Measurements from ENCODE around the gene HSD3B7.
A peak's percentile ranks its signal among the peaks of the same experiment; 100 is the strongest.
"Not testable (repeated sequence)": the region's sequence is repeated elsewhere in the genome, so short reads cannot be mapped to it uniquely, and the experiment has no call there.

Gene HSD3B7

GRCh38 chr16:31009894-31010584, 25.0 kb downstream of the HSD3B7 start:
- ATAC-seq, result peak; percentile 50
- TF ChIP-seq ZC3H10 (CRISPR knock-in tag; IDR thresholded peaks at IDR 0.05), result no peak
- no peak for TF ChIP-seq ZFP3 (CRISPR knock-in tag; IDR thresholded peaks at IDR 0.05)
- TF ChIP-seq OSR1 (CRISPR knock-in tag; IDR thresholded peaks at IDR 0.05), result no peak
- no peak for TF ChIP-seq CSDC2 (CRISPR knock-in tag; IDR thresholded peaks at IDR 0.05)
- TF ChIP-seq, protein P1, sequence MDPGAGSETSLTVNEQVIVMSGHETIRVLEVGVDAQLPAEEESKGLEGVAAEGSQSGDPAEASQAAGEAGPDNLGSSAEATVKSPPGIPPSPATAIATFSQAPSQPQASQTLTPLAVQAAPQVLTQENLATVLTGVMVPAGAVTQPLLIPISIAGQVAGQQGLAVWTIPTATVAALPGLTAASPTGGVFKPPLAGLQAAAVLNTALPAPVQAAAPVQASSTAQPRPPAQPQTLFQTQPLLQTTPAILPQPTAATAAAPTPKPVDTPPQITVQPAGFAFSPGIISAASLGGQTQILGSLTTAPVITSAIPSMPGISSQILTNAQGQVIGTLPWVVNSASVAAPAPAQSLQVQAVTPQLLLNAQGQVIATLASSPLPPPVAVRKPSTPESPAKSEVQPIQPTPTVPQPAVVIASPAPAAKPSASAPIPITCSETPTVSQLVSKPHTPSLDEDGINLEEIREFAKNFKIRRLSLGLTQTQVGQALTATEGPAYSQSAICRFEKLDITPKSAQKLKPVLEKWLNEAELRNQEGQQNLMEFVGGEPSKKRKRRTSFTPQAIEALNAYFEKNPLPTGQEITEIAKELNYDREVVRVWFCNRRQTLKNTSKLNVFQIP (CRISPR knock-in tag; IDR thresholded peaks at IDR 0.05; ENCODE audit: borderline replicate concordance, low read depth), result no peak
- no peak for TF ChIP-seq BACH2 (CRISPR knock-in tag; IDR thresholded peaks at IDR 0.05; ENCODE audit: borderline replicate concordance)
- TF ChIP-seq SNAI2 (CRISPR knock-in tag; IDR thresholded peaks at IDR 0.05), result no peak
- TF ChIP-seq ZFP30 (CRISPR knock-in tag; IDR thresholded peaks at IDR 0.05), result no peak
- TF ChIP-seq TCF4 (CRISPR knock-in tag; IDR thresholded peaks at IDR 0.05; ENCODE audit: borderline replicate concordance), result no peak
- no peak for TF ChIP-seq PPARA (CRISPR knock-in tag; IDR thresholded peaks at IDR 0.05; ENCODE audit: borderline replicate concordance)
- no peak for TF ChIP-seq TOX (CRISPR knock-in tag; IDR thresholded peaks at IDR 0.05; ENCODE audit: borderline replicate concordance)
- TF ChIP-seq ARNTL (CRISPR knock-in tag; IDR thresholded peaks at IDR 0.05; ENCODE audit: borderline replicate concordance, low read depth), result no peak
- TF ChIP-seq ZNF8 (CRISPR knock-in tag; IDR thresholded peaks at IDR 0.05), result no peak
- no peak for TF ChIP-seq PATZ1 (CRISPR knock-in tag; IDR thresholded peaks at IDR 0.05; ENCODE audit: borderline replicate concordance)
- no peak for TF ChIP-seq CREB5 (CRISPR knock-in tag; IDR thresholded peaks at IDR 0.05; ENCODE audit: low read depth)
- TF ChIP-seq, protein P2, sequence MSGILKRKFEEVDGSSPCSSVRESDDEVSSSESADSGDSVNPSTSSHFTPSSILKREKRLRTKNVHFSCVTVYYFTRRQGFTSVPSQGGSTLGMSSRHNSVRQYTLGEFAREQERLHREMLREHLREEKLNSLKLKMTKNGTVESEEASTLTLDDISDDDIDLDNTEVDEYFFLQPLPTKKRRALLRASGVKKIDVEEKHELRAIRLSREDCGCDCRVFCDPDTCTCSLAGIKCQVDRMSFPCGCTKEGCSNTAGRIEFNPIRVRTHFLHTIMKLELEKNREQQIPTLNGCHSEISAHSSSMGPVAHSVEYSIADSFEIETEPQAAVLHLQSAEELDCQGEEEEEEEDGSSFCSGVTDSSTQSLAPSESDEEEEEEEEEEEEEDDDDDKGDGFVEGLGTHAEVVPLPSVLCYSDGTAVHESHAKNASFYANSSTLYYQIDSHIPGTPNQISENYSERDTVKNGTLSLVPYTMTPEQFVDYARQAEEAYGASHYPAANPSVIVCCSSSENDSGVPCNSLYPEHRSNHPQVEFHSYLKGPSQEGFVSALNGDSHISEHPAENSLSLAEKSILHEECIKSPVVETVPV (CRISPR knock-in tag; IDR thresholded peaks at IDR 0.05), result no peak
- no peak for TF ChIP-seq RARB (CRISPR knock-in tag; IDR thresholded peaks at IDR 0.05)
- TF ChIP-seq ISL1 (CRISPR knock-in tag; IDR thresholded peaks at IDR 0.05), result no peak
- TF ChIP-seq ZNF565 (CRISPR knock-in tag; conservative IDR thresholded peaks at IDR 0.05; ENCODE audit: low read depth), result no peak
- TF ChIP-seq ESRRG (CRISPR knock-in tag; IDR thresholded peaks at IDR 0.05), result no peak

DNA sequence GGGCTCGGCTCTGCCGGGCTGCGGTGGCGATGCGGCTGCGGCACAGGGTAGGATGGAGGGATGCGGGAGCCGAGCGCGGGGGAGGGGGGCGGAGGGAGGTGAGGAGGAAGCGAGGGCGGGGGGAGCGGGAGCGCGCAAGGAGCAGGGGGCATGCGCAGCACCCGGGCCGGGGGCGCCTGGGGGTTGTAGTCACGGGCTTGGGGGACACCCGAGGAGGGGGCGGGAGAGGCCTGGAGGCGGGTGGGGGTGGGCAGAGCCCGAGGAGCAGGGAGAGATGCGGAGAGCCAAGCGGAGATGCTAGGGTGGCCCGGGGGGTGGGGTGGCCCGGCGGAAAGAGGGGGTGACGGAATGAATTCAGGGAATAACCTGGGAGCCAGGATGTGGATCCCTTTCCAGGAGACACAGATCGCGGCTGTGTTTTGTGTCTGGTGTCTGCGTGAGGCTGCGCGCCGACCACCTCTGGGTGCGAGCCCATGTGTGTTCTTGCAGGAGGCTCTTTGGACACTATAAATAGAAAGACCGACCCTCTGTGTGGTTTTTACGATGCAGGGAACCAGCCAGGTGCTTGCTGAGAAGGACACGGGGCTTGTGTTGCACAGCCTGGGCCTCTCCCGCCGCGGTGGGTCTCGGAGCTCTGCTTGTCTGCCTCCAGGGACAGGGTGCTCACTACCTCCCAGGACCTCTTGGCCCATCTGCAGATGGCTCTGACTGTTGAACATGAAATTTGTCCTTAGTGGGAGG, 25.7 kb downstream of the HSD3B7 start, which contains the start of gene STX1B:
STX1B (minus strand) TSS at position 54 of the 741 bp plus-strand sequence. CDS start 242 bp downstream, outside the sequence.
- ATAC-seq, result peak; percentile 68
- no peak for TF ChIP-seq RARB (CRISPR knock-in tag; IDR thresholded peaks at IDR 0.05)

- ATAC-seq, result not testable (repeated sequence)
Observed at GRCh38 chr16:31011815-31012214, 26.8 kb downstream of the HSD3B7 start.

DNA sequence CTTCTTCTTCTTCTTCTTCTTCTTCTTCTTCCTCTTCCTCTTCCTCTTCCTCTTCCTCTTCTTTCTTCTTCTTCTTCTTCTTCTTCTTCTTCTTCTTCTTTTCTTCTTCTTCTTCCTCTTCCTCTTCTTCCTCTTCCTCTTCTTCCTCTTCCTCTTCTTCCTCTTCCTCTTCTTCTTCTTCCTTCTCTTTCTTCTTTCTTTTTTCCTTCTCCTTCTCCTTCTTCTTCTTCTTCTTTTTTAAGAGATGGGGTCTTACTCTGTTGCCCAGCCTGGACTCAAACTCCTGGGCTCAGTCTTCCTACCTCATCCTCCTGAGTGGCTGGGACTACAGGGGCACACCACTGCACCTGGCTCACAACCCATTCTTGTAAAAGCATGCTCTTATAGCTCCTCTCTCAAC, 28.3 kb downstream of the HSD3B7 start:
- ATAC-seq, result not testable (repeated sequence)

GRCh38 chr16:31016018-31016417, 31.0 kb downstream of the HSD3B7 start:
- TF ChIP-seq CSDC2 (CRISPR knock-in tag; IDR thresholded peaks at IDR 0.05) (no peak), ZNF8 (CRISPR knock-in tag; IDR thresholded peaks at IDR 0.05) (no peak), TCF4 (CRISPR knock-in tag; IDR thresholded peaks at IDR 0.05; ENCODE audit: borderline replicate concordance) (no peak), TSHZ2 (CRISPR knock-in tag; IDR thresholded peaks at IDR 0.05) (no peak), ZNF70 (CRISPR knock-in tag; IDR thresholded peaks at IDR 0.05) (no peak), ZFP30 (CRISPR knock-in tag; IDR thresholded peaks at IDR 0.05) (no peak)
- TF ChIP-seq, protein P2 (CRISPR knock-in tag; IDR thresholded peaks at IDR 0.05), result no peak
- peak; percentile 59 for ATAC-seq

- ATAC-seq, result not testable (repeated sequence)
Observed at GRCh38 chr16:31017756-31018155, 32.7 kb downstream of the HSD3B7 start.

Data from SK-N-SH treated with all-trans-retinoic acid at 6 μM for 48 hours (cell line).